ENCODE measurements around the gene RNF130.

GRCh38 chr5:179954434-179954833 is 117.1 kb downstream of the RNF130 start:
- TF ChIP-seq CTCF (conservative IDR thresholded peaks at IDR 0.05; ENCODE audit: low read depth, low read length) (no peak), EZH2 (IDR thresholded peaks at IDR 0.05; ENCODE audit: borderline replicate concordance, low read depth, low read length, poor library complexity, severe bottlenecking) (no peak)

All from A673 (cell line).